H1 (cell line): ENCODE measurements around the gene NIM1K. TPM values are rescaled to one million over a fixed set of nuclear protein-coding genes. Genes with fewer than 3 reads are reported as not detected.

Source experiments
- BRCA1 ChIP-seq: IDR thresholded peaks from 2 replicates; pipeline ENCODE4 v1.6.1; 2012; ENCODE audit warnings: low read depth, low read length, improper control_type of control experiment
- CBX8 ChIP-seq: fragments of 300-800, 300-1000 bp; sonication (generic); IDR thresholded peaks from 2 replicates; pipeline ENCODE4 v1.7.1; 2016; ENCODE audit warnings: low read depth, low read length, borderline replicate concordance
- HDAC6 ChIP-seq: IDR thresholded peaks from one replicate; pipeline ENCODE4 v1.7.1; 2012; ENCODE audit warnings: low read depth, mild to moderate bottlenecking, inconsistent platforms, low read length, moderate library complexity
- KDM5A ChIP-seq: fragments of 200-600 bp; IDR thresholded peaks from 2 replicates; pipeline ENCODE4 v1.7.1; 2012; ENCODE audit warnings: mild to moderate bottlenecking, low read length, inconsistent platforms, mixed read lengths
- MAFK ChIP-seq: IDR thresholded peaks from 2 replicates; pipeline ENCODE4 v1.6.1; 2012; ENCODE audit warnings: low read depth, mild to moderate bottlenecking, improper control_type of control experiment, low read length
- NANOG ChIP-seq: IDR thresholded peaks from 2 replicates; pipeline ENCODE4 v1.6.1; 2011; ENCODE audit warnings: low read length, low read depth, mild to moderate bottlenecking, inconsistent platforms; ENCODE audit not compliant: insufficient read depth, poor library complexity, severe bottlenecking
- SRF ChIP-seq: IDR thresholded peaks from 2 replicates; pipeline ENCODE4 v1.6.1; 2011; ENCODE audit warnings: mild to moderate bottlenecking, low read depth, low read length, moderate library complexity
- TBP ChIP-seq: IDR thresholded peaks from 2 replicates; pipeline ENCODE4 v1.6.1; 2011; ENCODE audit warnings: low read depth, low read length, improper control_type of control experiment
- ZNF274 ChIP-seq: IDR thresholded peaks from 2 replicates; pipeline ENCODE4 v1.7.0; 2012; ENCODE audit warnings: low read length, borderline replicate concordance; ENCODE audit errors: extremely low read depth
- polyA plus RNA-seq, 7 experiments: library from polyadenylated mRNA; depleted of rRNA in 3 of 7; stranded (reverse) in 5 of 7; unstranded in 2 of 7; fragments of >200 nt in 5 of 7; fragments of 200-250 nt in 2 of 7; gene quantifications; 1 replicate in 5 of 7; 2 replicates in 1 of 7; 4 replicates in 1 of 7; pipeline versions ENCODE4 v1.2.1 to v1.2.3, GENCODE V29; 2011 to 2013; ENCODE audit warnings: missing spikeins in 2 of 7, mixed read lengths in 2 of 7
- total RNA-seq: library from RNA; stranded (reverse); fragmentation: NEBNext Ultra II Directional; extraction: Animal tissue kit (Norgen Biotek cat#: 25700); gene quantifications from 2 replicates; pipeline ENCODE4 v1.2.1, GENCODE V29; 2021
- TF ChIP-seq, protein P1 (sequence below): fragments of 300-600 bp; sonication (generic); IDR thresholded peaks from 2 replicates; pipeline ENCODE4 v1.7.1; 2012; ENCODE audit warnings: low read length, moderate library complexity, mild to moderate bottlenecking, inconsistent platforms; ENCODE audit not compliant: insufficient replicate concordance
- TF ChIP-seq, protein P2 (sequence below): IDR thresholded peaks from 2 replicates; pipeline ENCODE4 v1.6.1; 2012; ENCODE audit warnings: inconsistent platforms

NIM1K gene
- total and polyA plus RNA-seq, 2 of the 8 experiments (the other 6 are each of a cell fraction or from before 2014, with no cell fraction given): not detected

DNA sequence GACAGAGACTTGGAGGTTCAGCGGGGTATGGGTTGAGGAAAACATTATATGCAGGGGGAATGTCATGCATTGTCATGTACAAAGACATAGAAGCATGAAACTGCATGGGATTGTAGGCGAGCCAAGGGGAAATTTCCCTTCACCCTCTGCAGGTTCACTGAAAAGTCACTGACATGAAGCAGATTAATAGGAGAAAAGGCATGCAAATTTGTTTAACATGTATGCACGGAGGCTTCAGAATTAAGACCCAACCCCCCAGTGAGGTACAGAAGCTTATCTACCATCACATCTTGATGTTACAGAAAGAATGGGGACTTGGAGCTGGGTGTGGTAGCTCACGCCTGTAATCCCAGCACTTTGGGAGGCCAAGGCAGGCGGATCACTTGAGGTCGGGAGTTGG, 18.5 kb downstream of the NIM1K start (continued):
- TF ChIP-seq, protein P1, sequence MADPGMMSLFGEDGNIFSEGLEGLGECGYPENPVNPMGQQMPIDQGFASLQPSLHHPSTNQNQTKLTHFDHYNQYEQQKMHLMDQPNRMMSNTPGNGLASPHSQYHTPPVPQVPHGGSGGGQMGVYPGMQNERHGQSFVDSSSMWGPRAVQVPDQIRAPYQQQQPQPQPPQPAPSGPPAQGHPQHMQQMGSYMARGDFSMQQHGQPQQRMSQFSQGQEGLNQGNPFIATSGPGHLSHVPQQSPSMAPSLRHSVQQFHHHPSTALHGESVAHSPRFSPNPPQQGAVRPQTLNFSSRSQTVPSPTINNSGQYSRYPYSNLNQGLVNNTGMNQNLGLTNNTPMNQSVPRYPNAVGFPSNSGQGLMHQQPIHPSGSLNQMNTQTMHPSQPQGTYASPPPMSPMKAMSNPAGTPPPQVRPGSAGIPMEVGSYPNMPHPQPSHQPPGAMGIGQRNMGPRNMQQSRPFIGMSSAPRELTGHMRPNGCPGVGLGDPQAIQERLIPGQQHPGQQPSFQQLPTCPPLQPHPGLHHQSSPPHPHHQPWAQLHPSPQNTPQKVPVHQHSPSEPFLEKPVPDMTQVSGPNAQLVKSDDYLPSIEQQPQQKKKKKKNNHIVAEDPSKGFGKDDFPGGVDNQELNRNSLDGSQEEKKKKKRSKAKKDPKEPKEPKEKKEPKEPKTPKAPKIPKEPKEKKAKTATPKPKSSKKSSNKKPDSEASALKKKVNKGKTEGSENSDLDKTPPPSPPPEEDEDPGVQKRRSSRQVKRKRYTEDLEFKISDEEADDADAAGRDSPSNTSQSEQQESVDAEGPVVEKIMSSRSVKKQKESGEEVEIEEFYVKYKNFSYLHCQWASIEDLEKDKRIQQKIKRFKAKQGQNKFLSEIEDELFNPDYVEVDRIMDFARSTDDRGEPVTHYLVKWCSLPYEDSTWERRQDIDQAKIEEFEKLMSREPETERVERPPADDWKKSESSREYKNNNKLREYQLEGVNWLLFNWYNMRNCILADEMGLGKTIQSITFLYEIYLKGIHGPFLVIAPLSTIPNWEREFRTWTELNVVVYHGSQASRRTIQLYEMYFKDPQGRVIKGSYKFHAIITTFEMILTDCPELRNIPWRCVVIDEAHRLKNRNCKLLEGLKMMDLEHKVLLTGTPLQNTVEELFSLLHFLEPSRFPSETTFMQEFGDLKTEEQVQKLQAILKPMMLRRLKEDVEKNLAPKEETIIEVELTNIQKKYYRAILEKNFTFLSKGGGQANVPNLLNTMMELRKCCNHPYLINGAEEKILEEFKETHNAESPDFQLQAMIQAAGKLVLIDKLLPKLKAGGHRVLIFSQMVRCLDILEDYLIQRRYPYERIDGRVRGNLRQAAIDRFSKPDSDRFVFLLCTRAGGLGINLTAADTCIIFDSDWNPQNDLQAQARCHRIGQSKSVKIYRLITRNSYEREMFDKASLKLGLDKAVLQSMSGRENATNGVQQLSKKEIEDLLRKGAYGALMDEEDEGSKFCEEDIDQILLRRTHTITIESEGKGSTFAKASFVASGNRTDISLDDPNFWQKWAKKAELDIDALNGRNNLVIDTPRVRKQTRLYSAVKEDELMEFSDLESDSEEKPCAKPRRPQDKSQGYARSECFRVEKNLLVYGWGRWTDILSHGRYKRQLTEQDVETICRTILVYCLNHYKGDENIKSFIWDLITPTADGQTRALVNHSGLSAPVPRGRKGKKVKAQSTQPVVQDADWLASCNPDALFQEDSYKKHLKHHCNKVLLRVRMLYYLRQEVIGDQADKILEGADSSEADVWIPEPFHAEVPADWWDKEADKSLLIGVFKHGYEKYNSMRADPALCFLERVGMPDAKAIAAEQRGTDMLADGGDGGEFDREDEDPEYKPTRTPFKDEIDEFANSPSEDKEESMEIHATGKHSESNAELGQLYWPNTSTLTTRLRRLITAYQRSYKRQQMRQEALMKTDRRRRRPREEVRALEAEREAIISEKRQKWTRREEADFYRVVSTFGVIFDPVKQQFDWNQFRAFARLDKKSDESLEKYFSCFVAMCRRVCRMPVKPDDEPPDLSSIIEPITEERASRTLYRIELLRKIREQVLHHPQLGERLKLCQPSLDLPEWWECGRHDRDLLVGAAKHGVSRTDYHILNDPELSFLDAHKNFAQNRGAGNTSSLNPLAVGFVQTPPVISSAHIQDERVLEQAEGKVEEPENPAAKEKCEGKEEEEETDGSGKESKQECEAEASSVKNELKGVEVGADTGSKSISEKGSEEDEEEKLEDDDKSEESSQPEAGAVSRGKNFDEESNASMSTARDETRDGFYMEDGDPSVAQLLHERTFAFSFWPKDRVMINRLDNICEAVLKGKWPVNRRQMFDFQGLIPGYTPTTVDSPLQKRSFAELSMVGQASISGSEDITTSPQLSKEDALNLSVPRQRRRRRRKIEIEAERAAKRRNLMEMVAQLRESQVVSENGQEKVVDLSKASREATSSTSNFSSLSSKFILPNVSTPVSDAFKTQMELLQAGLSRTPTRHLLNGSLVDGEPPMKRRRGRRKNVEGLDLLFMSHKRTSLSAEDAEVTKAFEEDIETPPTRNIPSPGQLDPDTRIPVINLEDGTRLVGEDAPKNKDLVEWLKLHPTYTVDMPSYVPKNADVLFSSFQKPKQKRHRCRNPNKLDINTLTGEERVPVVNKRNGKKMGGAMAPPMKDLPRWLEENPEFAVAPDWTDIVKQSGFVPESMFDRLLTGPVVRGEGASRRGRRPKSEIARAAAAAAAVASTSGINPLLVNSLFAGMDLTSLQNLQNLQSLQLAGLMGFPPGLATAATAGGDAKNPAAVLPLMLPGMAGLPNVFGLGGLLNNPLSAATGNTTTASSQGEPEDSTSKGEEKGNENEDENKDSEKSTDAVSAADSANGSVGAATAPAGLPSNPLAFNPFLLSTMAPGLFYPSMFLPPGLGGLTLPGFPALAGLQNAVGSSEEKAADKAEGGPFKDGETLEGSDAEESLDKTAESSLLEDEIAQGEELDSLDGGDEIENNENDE: no peak
- TF ChIP-seq BRCA1 (no peak), TBP (no peak), NANOG (no peak), MAFK (no peak), HDAC6 (no peak), CBX8 (no peak), SRF (no peak), KDM5A (no peak), ZNF274 (no peak)
- TF ChIP-seq, protein P2, sequence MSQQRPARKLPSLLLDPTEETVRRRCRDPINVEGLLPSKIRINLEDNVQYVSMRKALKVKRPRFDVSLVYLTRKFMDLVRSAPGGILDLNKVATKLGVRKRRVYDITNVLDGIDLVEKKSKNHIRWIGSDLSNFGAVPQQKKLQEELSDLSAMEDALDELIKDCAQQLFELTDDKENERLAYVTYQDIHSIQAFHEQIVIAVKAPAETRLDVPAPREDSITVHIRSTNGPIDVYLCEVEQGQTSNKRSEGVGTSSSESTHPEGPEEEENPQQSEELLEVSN: no peak
- TF ChIP-seq, all 59 proteins: peak for 0
